ENCODE measurements around the gene ZNF217. TPM values are rescaled to one million over a fixed set of nuclear protein-coding genes. Genes with fewer than 3 reads are reported as not detected.

Gene ZNF217
- total and polyA plus RNA-seq, 10 of the 15 experiments (the other 5 are each of a cell fraction or from before 2014, with no cell fraction given): 8.5 to 76.6 (median 40.6) TPM

DNA sequence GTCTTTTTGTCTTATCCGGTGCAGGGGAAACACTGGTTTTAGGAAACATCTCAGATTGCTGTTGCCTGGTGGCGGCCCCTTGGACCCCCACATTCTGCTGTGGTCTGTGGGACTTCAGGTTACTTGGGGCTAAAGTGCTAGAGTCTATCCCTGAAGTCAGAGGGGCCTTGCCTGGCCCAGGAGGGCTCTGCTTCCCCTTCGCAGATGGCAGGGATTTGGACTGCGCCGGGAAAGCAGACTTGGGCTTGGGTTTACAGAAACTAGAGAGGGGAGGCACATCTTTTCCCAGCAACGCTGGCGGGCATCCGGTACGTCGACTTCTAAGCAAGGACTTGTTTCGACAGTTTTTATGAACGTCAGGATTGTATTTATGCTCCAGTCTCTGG, 17.5 kb downstream of the ZNF217 start:
- DNase-seq (ENCODE audit: low read depth, low spot score) (no peak), FAIRE-seq (no peak), ATAC-seq (no peak)
- WGBS (ENCODE audit: insufficient coverage, insufficient replicate concordance, low lambda C conversion rate, missing lambda C conversion rate): 94% methylated on average over 12 of the region's 12 CpGs
- peaks cover 100% of the 10 kb centered on the region for H3K79me2 ChIP-seq (ENCODE audit: control insufficient read depth, insufficient read depth, low read length)
- RAD21 ChIA-PET (ENCODE audit: unreplicated experiment): interaction anchor here (2.2 kb wide), 1 partner anchor 364 kb away, joined by 10 read pairs; no protein-coding TSS in a partner anchor
- no peak overlapping the region for H3K9ac ChIP-seq (ENCODE audit: control insufficient read depth, insufficient read depth, low read length)
- intact Hi-C loops (cut with micrococcal nuclease; ENCODE audit: unreplicated experiment) (loop anchor here (5.0 to 10.0 kb wide), 2 partner anchors 176 to 619 kb away; no protein-coding TSS in a partner anchor), in situ Hi-C loops (cut with MboI) (loop anchor here (5.0 to 10.0 kb wide), 4 partner anchors 291 to 629 kb away; partner anchors contain the start of gene PFDN4)
- H3K27me3 ChIP-seq (replicated peaks in 1 of 2; ENCODE audit: control insufficient read depth in 2 of 2, insufficient read depth in 2 of 2, low read length in 1 of 2): no peaks in the 10 kb centered on the region
- peaks cover 37 to 43% of the 10 kb centered on the region in 2 experiments for H3K36me3 ChIP-seq (ENCODE audit: control insufficient read depth in 2 of 2, insufficient read depth in 2 of 2, low read length in 1 of 2)
- no peaks in the 10 kb centered on the region; the same call in 2 of the 3 replicates for H3K9me3 ChIP-seq (replicated peaks; ENCODE audit: control insufficient read depth, insufficient read depth, low read length)
- TF ChIP-seq RAD51 (IDR thresholded peaks at IDR 0.05): no peak
- peak; percentile 69; the same call in 1 of the 2 replicates for TF ChIP-seq NFXL1 (IDR thresholded peaks at IDR 0.05; ENCODE audit: borderline replicate concordance)
- no peak for TF ChIP-seq RBBP5 (conservative IDR thresholded peaks at IDR 0.05)
- no peak overlapping the region for H3K27ac ChIP-seq (ENCODE audit: control insufficient read depth, insufficient read depth)
- H3K4me3 ChIP-seq: no peak overlapping the region
- POLR2A ChIA-PET: interaction anchor here (0.6 to 1.0 kb wide), 2 partner anchors 153 to 292 kb away, joined by 3 to 4 read pairs; no protein-coding TSS in a partner anchor
- CTCF ChIA-PET: interaction anchor here (0.9 kb wide), 1 partner anchor 486 kb away, joined by 3 read pairs; no protein-coding TSS in a partner anchor
- no TSS peak for BruUV-seq (replicated peaks)
- SMC1A ChIA-PET (ENCODE audit: uncharacterized antibody, unreplicated experiment): interaction anchor here (1.5 to 5.0 kb wide), 3 partner anchors 9 to 364 kb away, joined by 5 to 21 read pairs (median 5); no protein-coding TSS in a partner anchor
- H3K4me2 ChIP-seq (ENCODE audit: control insufficient read depth, insufficient read depth): no peak overlapping the region; the same call in 1 of the 2 replicates
- H3K4me1 ChIP-seq (ENCODE audit: control insufficient read depth, insufficient read depth, low read length): peaks cover 15% of the 10 kb centered on the region
- peaks cover 18% of the 10 kb centered on the region for H4K20me1 ChIP-seq (ENCODE audit: control insufficient read depth, insufficient read depth)
- no peak overlapping the region for H2AFZ ChIP-seq (ENCODE audit: control insufficient read depth, low read depth, low read length)

DNA sequence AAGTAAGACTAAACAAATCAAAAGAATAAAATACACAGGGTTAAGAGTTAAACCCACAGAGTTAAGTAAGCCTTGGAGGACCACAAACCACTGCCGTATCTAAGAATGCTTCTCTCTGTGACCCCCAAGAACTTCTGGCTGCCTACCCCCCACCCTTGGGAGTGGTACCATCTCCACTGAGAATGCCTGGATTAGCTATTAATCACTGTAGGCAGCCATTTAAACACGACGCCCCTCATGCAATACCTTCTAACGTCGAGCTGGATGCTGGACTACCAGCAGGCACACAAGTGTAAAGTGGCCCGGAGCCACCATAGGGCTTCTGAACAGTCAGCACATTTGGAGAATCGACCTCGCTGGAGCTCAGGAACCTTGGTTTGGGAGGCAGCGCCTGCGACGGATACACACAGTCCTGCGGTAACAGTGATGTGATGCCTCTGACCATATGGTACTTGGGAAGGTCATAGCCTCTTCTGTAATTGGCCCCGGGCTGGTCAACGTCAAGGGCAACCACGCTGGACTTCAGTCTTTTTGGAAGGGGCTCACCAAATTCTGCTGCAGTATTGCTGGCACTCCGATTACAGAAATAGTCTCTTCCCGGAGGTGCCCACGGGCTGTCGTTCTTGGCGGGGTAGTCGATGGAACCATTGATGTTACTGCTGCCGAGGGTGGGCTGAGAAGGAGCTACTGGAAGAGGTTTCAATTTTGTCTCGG, 18.0 kb downstream of the ZNF217 start:
- H3K27ac ChIP-seq (ENCODE audit: control insufficient read depth, insufficient read depth): no peak overlapping the region
- H3K4me1 ChIP-seq (ENCODE audit: control insufficient read depth, insufficient read depth, low read length): peaks cover 20% of the 10 kb centered on the region
- ChIA-PET CTCF (interaction anchor here (0.9 kb wide), 1 partner anchor 487 kb away, joined by 3 read pairs; no protein-coding TSS in a partner anchor), RAD21 (ENCODE audit: unreplicated experiment) (no interaction called here), POLR2A (interaction anchor here (1.0 kb wide), 1 partner anchor 293 kb away, joined by 3 read pairs; no protein-coding TSS in a partner anchor), SMC1A (ENCODE audit: uncharacterized antibody, unreplicated experiment) (interaction anchor here (1.5 kb wide), 2 partner anchors 8 to 364 kb away, joined by 5 read pairs; no protein-coding TSS in a partner anchor)
- FAIRE-seq (no peak), ATAC-seq (no peak), DNase-seq (ENCODE audit: low read depth, low spot score) (no peak)
- no peak for TF ChIP-seq KAT2A (conservative IDR thresholded peaks at IDR 0.05; ENCODE audit: control insufficient read depth, low read depth, low read length)
- TF ChIP-seq JUND (IDR thresholded peaks at IDR 0.05; ENCODE audit: low read depth, low read length): no peak
- no peak for TF ChIP-seq POLR2AphosphoS5 (IDR thresholded peaks at IDR 0.05; ENCODE audit: low read length)
- no peak for TF ChIP-seq RFX5 (IDR thresholded peaks at IDR 0.05; ENCODE audit: low read depth, low read length)
- peak; percentile 44 for TF ChIP-seq POLR2A (IDR thresholded peaks at IDR 0.05; ENCODE audit: low read depth, low read length)
- no peak for TF ChIP-seq POU2F2 (IDR thresholded peaks at IDR 0.05; ENCODE audit: borderline replicate concordance, low read depth, low read length)
- TF ChIP-seq, protein P1, sequence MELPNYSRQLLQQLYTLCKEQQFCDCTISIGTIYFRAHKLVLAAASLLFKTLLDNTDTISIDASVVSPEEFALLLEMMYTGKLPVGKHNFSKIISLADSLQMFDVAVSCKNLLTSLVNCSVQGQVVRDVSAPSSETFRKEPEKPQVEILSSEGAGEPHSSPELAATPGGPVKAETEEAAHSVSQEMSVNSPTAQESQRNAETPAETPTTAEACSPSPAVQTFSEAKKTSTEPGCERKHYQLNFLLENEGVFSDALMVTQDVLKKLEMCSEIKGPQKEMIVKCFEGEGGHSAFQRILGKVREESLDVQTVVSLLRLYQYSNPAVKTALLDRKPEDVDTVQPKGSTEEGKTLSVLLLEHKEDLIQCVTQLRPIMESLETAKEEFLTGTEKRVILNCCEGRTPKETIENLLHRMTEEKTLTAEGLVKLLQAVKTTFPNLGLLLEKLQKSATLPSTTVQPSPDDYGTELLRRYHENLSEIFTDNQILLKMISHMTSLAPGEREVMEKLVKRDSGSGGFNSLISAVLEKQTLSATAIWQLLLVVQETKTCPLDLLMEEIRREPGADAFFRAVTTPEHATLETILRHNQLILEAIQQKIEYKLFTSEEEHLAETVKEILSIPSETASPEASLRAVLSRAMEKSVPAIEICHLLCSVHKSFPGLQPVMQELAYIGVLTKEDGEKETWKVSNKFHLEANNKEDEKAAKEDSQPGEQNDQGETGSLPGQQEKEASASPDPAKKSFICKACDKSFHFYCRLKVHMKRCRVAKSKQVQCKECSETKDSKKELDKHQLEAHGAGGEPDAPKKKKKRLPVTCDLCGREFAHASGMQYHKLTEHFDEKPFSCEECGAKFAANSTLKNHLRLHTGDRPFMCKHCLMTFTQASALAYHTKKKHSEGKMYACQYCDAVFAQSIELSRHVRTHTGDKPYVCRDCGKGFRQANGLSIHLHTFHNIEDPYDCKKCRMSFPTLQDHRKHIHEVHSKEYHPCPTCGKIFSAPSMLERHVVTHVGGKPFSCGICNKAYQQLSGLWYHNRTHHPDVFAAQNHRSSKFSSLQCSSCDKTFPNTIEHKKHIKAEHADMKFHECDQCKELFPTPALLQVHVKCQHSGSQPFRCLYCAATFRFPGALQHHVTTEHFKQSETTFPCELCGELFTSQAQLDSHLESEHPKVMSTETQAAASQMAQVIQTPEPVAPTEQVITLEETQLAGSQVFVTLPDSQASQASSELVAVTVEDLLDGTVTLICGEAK (IDR thresholded peaks at IDR 0.05; ENCODE audit: borderline replicate concordance): no peak
- TF ChIP-seq TCF7 (IDR thresholded peaks at IDR 0.05; ENCODE audit: borderline replicate concordance): no peak
- no peaks in the 10 kb centered on the region; the same call in 2 of the 3 replicates for H3K9me3 ChIP-seq (replicated peaks; ENCODE audit: control insufficient read depth, insufficient read depth, low read length)
- H3K4me3 ChIP-seq: no peak overlapping the region
- no peak overlapping the region for H2AFZ ChIP-seq (ENCODE audit: control insufficient read depth, low read depth, low read length)
- in situ Hi-C loops (cut with MboI): loop anchor here (5.0 to 10.0 kb wide), 4 partner anchors 292 to 629 kb away; partner anchors contain the start of gene PFDN4
- H3K9ac ChIP-seq (ENCODE audit: control insufficient read depth, insufficient read depth, low read length): no peak overlapping the region
- H3K79me2 ChIP-seq (ENCODE audit: control insufficient read depth, insufficient read depth, low read length): peaks cover 100% of the 10 kb centered on the region
- BruUV-seq (replicated peaks): no TSS peak
- peaks cover 22% of the 10 kb centered on the region for H4K20me1 ChIP-seq (ENCODE audit: control insufficient read depth, insufficient read depth)
- no peaks in the 10 kb centered on the region for H3K27me3 ChIP-seq (replicated peaks in 1 of 2; ENCODE audit: control insufficient read depth in 2 of 2, insufficient read depth in 2 of 2, low read length in 1 of 2)
- intact Hi-C loops (cut with micrococcal nuclease; ENCODE audit: unreplicated experiment): loop anchor here (5.0 to 10.0 kb wide), 2 partner anchors 177 to 619 kb away; no protein-coding TSS in a partner anchor
- peaks cover 37 to 45% of the 10 kb centered on the region in 2 experiments for H3K36me3 ChIP-seq (ENCODE audit: control insufficient read depth in 2 of 2, insufficient read depth in 2 of 2, low read length in 1 of 2)
- 96% methylated on average over 23 of the region's 23 CpGs for WGBS (ENCODE audit: insufficient coverage, insufficient replicate concordance, low lambda C conversion rate, missing lambda C conversion rate)
- H3K4me2 ChIP-seq (ENCODE audit: control insufficient read depth, insufficient read depth): no peak overlapping the region; the same call in 1 of the 2 replicates

All from GM12878 (cell line).